Esophagus muscularis mucosa (tissue), 4 donors: ENCODE data around the gene DPYSL3. TPM values are rescaled to one million over a fixed set of nuclear protein-coding genes. Genes with fewer than 3 reads are reported as not detected.

Source experiments
- DNase-seq: peaks from one replicate; pipeline ENCODE4 v3.0.0-alpha.2; 2017; ENCODE audit errors: extremely low spot score
- H3K27ac ChIP-seq, 4 donors: fragments of 200-600 bp; sonication (generic); replicated peaks in 1 of 4; 1 replicate in 3 of 4; 2 replicates in 1 of 4; pipeline ENCODE4 v1.5.1; 2016 to 2019; ENCODE audit warnings: mild to moderate bottlenecking in 1 of 4
- H3K27me3 ChIP-seq, 4 donors: fragments of 200-600 bp; sonication (generic); one replicate each; pipeline versions ENCODE4 v1.5.1 to v1.6.0; 2016 to 2019
- H3K36me3 ChIP-seq, 4 donors: fragments of 200-600 bp; sonication (generic); one replicate each; pipeline ENCODE4 v1.5.1; 2016 to 2019
- H3K4me1 ChIP-seq, 4 donors: fragments of 200-600 bp; sonication (generic); one replicate each; pipeline ENCODE4 v1.5.1; 2016 to 2019
- H3K4me3 ChIP-seq, 4 donors: fragments of 200-600 bp; sonication (generic); 1 replicate in 2 of 4; 2 replicates in 2 of 4; pipeline ENCODE4 v1.5.1; 2016 to 2019; ENCODE audit warnings: mild to moderate bottlenecking in 4 of 4, moderate library complexity in 1 of 4
- H3K9me3 ChIP-seq, 4 donors: fragments of 200-600 bp; sonication (generic); 1 replicate in 3 of 4; 2 replicates in 1 of 4; pipeline ENCODE4 v1.5.1; 2016 to 2019
- CTCF ChIP-seq, 3 experiments: fragments of 200-600 bp in 2 of 3; fragments of 450-650 bp in 1 of 3; sonication (generic) in 2 of 3; IDR thresholded peaks; one replicate each; pipeline ENCODE4 v1.5.1; 2017 to 2019; ENCODE audit warnings: antibody characterized with exemption in 3 of 3, mild to moderate bottlenecking in 2 of 3, moderate library complexity in 1 of 3
- EP300 ChIP-seq: sonication (generic); formaldehyde crosslinking; IDR thresholded peaks from one replicate; pipeline ENCODE4 v1.6.1; 2017; ENCODE audit warnings: antibody characterized with exemption
- POLR2A ChIP-seq: fragments of 450-650 bp; IDR thresholded peaks from one replicate; pipeline ENCODE4 v1.6.1; 2017; ENCODE audit warnings: antibody characterized with exemption, moderate library complexity, mild to moderate bottlenecking, low read depth
- POLR2AphosphoS5 ChIP-seq, 2 donors: sonication (generic); formaldehyde crosslinking; IDR thresholded peaks; one replicate each; pipeline ENCODE4 v1.6.1; 2017; ENCODE audit warnings: antibody characterized with exemption in 2 of 2
- WGBS: methylation state at CpG from one replicate; pipeline ENCODE4 v1.1.5; 2018; 5-methylcytosine and 5-hydroxymethylcytosine counted together
- intact Hi-C: fragments of 100-400 bp; cut with DNase I; formaldehyde crosslinking; loops from one replicate; pipeline ENCODE4 v1.15.1; 2023
- total RNA-seq, 4 donors: library from RNA; depleted of rRNA; stranded (reverse); fragments of >200 nt; gene quantifications; one replicate each; pipeline versions ENCODE4 v1.1.0 to v1.2.1, GENCODE V29; 2016

The DPYSL3 gene
- total RNA-seq, 4 donors from 2014 or later: 295 to 449 (median 378) TPM

- intact Hi-C loops: no loop called here
- H3K4me1 ChIP-seq: peaks cover 53 to 84% (median 82%) of the 10 kb centered on the region in 4 donors
Measured at GRCh38 chr5:147481874-147482705, 27.8 kb downstream of the DPYSL3 start.

GRCh38 chr5:147481376-147481775, 28.5 kb downstream of the DPYSL3 start:
- 60% methylated on average over 1 of the region's 1 CpG for WGBS
- intact Hi-C loops: no loop called here
- DNase-seq: no peak
- H3K36me3 ChIP-seq: no peaks in the 10 kb centered on the region
- H3K9me3 ChIP-seq: no peaks in the 10 kb centered on the region
- H3K4me1 ChIP-seq: peaks cover 48 to 77% (median 74%) of the 10 kb centered on the region in 4 donors
- TF ChIP-seq CTCF (IDR thresholded peaks at IDR 0.05): no peak
- TF ChIP-seq POLR2A: no peak
- no peak for TF ChIP-seq POLR2AphosphoS5 (IDR thresholded peaks at IDR 0.05)
- no peak for TF ChIP-seq EP300
- peak overlapping the region; percentile 71 to 84 (median 79) for H3K27ac ChIP-seq
- H3K4me3 ChIP-seq: no peak overlapping the region
- H3K27me3 ChIP-seq: no peaks in the 10 kb centered on the region

More at GRCh38 chr5:147481874-147482705, 27.8 kb downstream of the DPYSL3 start:
- 82% methylated on average over 3 of the region's 3 CpGs for WGBS
- Histone ChIP-seq H3K27me3 (no peaks in the 10 kb centered on the region), H3K4me3 (no peak overlapping the region), H3K36me3 (no peaks in the 10 kb centered on the region), H3K27ac (peak overlapping the region; percentile 71 to 84 (median 79)), H3K9me3 (no peaks in the 10 kb centered on the region)
- no peak for DNase-seq
- TF ChIP-seq CTCF (IDR thresholded peaks at IDR 0.05) (no peak), POLR2AphosphoS5 (IDR thresholded peaks at IDR 0.05) (no peak), EP300 (no peak), POLR2A (no peak)

- intact Hi-C loops: no loop called here
- Histone ChIP-seq H3K4me1 (peaks cover 45 to 66% (median 64%) of the 10 kb centered on the region in 4 donors), H3K9me3 (no peaks in the 10 kb centered on the region), H3K27ac (peak overlapping the region; percentile 24 to 60 (median 57)), H3K36me3 (no peaks in the 10 kb centered on the region), H3K4me3 (no peak overlapping the region), H3K27me3 (no peaks in the 10 kb centered on the region)
- peak; percentile 82 for DNase-seq
- TF ChIP-seq POLR2A: no peak
- TF ChIP-seq CTCF (IDR thresholded peaks at IDR 0.05): no peak
- TF ChIP-seq EP300: no peak
- TF ChIP-seq POLR2AphosphoS5 (IDR thresholded peaks at IDR 0.05): no peak
- 65% methylated on average over 6 of the region's 6 CpGs for WGBS
Measured at GRCh38 chr5:147479949-147480348, 29.9 kb downstream of the DPYSL3 start.

- DNase-seq: peak; percentile 74
- Histone ChIP-seq H3K27ac (peak overlapping the region; percentile 24 to 60 (median 57)), H3K27me3 (no peaks in the 10 kb centered on the region), H3K4me3 (no peak overlapping the region), H3K4me1 (peaks cover 40 to 64% (median 61%) of the 10 kb centered on the region in 4 donors), H3K9me3 (no peaks in the 10 kb centered on the region), H3K36me3 (no peaks in the 10 kb centered on the region)
- intact Hi-C loops: no loop called here
- TF ChIP-seq EP300 (no peak), CTCF (IDR thresholded peaks at IDR 0.05) (no peak)
Measured at GRCh38 chr5:147479444-147479843, 30.4 kb downstream of the DPYSL3 start.

GRCh38 chr5:147474140-147474539, 35.7 kb downstream of the DPYSL3 start:
- Histone ChIP-seq H3K4me1 (peaks cover 6 to 60% (median 46%) of the 10 kb centered on the region in 4 donors), H3K27me3 (no peaks in the 10 kb centered on the region), H3K36me3 (no peaks in the 10 kb centered on the region), H3K9me3 (no peaks in the 10 kb centered on the region), H3K4me3 (no peak overlapping the region), H3K27ac (peak overlapping the region in 1 of 4 donors; percentile 25)
- no peak for DNase-seq
- TF ChIP-seq CTCF (IDR thresholded peaks at IDR 0.05) (no peak), POLR2A (no peak), POLR2AphosphoS5 (IDR thresholded peaks at IDR 0.05) (no peak), EP300 (no peak)
- WGBS: 81% methylated on average over 1 of the region's 1 CpG
- intact Hi-C loops: no loop called here
